Neural progenitor cell (in vitro differentiated cells): Measurements from ENCODE around the gene PKN1. TPM values are rescaled to one million over a fixed set of nuclear protein-coding genes. Genes with fewer than 3 reads are reported as not detected.

ENCODE experiments used
- DNase-seq: peaks from one replicate; pipeline ENCODE4 v3.0.0-alpha.2; 2016; ENCODE audit warnings: low spot score
- H2AFZ ChIP-seq: fragments of 200-600 bp; sonication (generic); replicated peaks from 2 replicates; pipeline ENCODE4 v1.6.1; 2016; ENCODE audit warnings: antibody characterized with exemption
- H3F3A ChIP-seq: fragments of 200-600 bp; sonication (generic); 2 replicates; pipeline ENCODE4 v1.6.1; 2016; ENCODE audit warnings: antibody characterized with exemption, low read depth
- H3K27ac ChIP-seq: fragments of 200-600 bp; sonication (generic); 2 replicates; pipeline ENCODE4 v1.5.1; 2016; ENCODE audit warnings: mild to moderate bottlenecking
- H3K27me3 ChIP-seq: fragments of 200-600 bp; sonication (generic); 2 replicates; pipeline ENCODE4 v1.6.1; 2016; ENCODE audit warnings: mild to moderate bottlenecking, moderate library complexity
- H3K36me3 ChIP-seq: fragments of 200-600 bp; sonication (generic); 2 replicates; pipeline ENCODE4 v1.5.1; 2016
- H3K4me1 ChIP-seq: fragments of 200-600 bp; sonication (generic); 2 replicates; pipeline ENCODE4 v1.6.1; 2016; ENCODE audit warnings: mixed run types
- H3K4me2 ChIP-seq: fragments of 200-600 bp; sonication (generic); 2 replicates; pipeline ENCODE4 v1.6.1; 2016
- H3K4me3 ChIP-seq: fragments of 200-600 bp; sonication (generic); 2 replicates; pipeline ENCODE4 v1.5.1; 2016
- H3K79me2 ChIP-seq: fragments of 200-600 bp; sonication (generic); 2 replicates; pipeline ENCODE4 v1.6.1; 2016; ENCODE audit warnings: low read depth
- H3K9ac ChIP-seq: fragments of 200-600 bp; sonication (generic); 2 replicates; pipeline ENCODE4 v1.6.1; 2016
- H3K9me3 ChIP-seq: fragments of 200-600 bp; sonication (generic); 2 replicates; pipeline ENCODE4 v1.5.1; 2016; ENCODE audit warnings: low read depth
- H4K20me1 ChIP-seq: fragments of 200-600 bp; sonication (generic); 2 replicates; pipeline ENCODE4 v1.6.1; 2016; ENCODE audit warnings: low read depth
- H3K27ac Mint-ChIP-seq: 3 replicates; pipeline ENCODE4 v1.8.0; 2021; ENCODE audit warnings: mixed read lengths
- H3K27me3 Mint-ChIP-seq: 2 replicates; pipeline ENCODE4 v1.8.0; 2022; ENCODE audit warnings: low read depth, mild to moderate bottlenecking, inconsistent platforms, moderate library complexity, mixed read lengths; ENCODE audit not compliant: insufficient read depth
- H3K36me3 Mint-ChIP-seq: 3 replicates; pipeline ENCODE4 v1.8.0; 2021; ENCODE audit warnings: mixed read lengths
- H3K4me1 Mint-ChIP-seq: 3 replicates; pipeline ENCODE4 v1.8.0; 2021; ENCODE audit warnings: mixed read lengths
- H3K4me3 Mint-ChIP-seq: 3 replicates; pipeline ENCODE4 v1.8.0; 2021; ENCODE audit warnings: mild to moderate bottlenecking, moderate library complexity, mixed read lengths
- H3K9me3 Mint-ChIP-seq: 3 replicates; pipeline ENCODE4 v1.8.0; 2020; ENCODE audit warnings: mixed read lengths
- EZH2 ChIP-seq: fragments of 200-600 bp; sonication (generic); IDR thresholded peaks from 2 replicates; pipeline ENCODE4 v1.6.1; 2017; ENCODE audit warnings: antibody characterized with exemption, mild to moderate bottlenecking, moderate library complexity
- EZH2phosphoT487 ChIP-seq: fragments of 200-600 bp; sonication (generic); IDR thresholded peaks from 2 replicates; pipeline ENCODE4 v1.6.1; 2017; ENCODE audit warnings: antibody characterized with exemption
- total RNA-seq: library from RNA; depleted of rRNA; stranded (reverse); fragments of >200 nt; gene quantifications from 2 replicates; pipeline ENCODE4 v1.2.3, GENCODE V29; 2015; ENCODE audit warnings: low replicate concordance
- TF ChIP-seq, protein P1 (sequence below): fragments of 200-600 bp; sonication (generic); IDR thresholded peaks from 2 replicates; pipeline ENCODE4 v1.5.1; 2017; ENCODE audit warnings: antibody characterized with exemption, mild to moderate bottlenecking

PKN1 gene
- total RNA-seq, 1 donor from 2014 or later: 29.0 TPM

DNA sequence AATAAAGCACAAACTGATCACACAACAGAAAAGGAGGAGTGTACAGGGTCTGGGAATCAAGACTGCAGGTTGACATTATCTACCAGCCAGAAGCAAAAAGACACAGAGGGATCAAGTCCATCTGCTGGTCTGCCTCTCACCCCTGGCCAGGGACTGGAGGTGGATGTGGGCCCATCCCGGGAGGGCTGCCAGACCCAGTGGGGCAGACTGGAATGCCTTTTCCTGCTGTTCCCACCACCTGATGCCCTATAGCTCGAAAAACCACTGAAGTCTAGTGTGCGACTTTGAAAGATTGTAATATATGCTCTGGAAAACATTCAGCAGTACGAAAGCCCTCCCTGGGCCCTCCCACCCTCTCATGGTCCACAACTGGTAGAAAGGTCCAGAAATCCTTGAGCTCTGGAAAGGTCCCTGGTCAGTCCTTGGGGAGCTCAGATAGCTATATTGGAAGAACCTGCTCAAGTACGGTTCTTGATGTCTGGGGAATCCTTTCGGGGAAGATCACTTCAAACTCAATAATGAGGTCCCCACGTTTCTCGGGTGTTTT is 82.5 kb downstream of the PKN1 start:
- peaks cover 26% of the 10 kb centered on the region for H3K36me3 Mint-ChIP-seq
- no peak overlapping the region for H3K27ac Mint-ChIP-seq
- Histone ChIP-seq H3K4me1 (peaks cover 5% of the 10 kb centered on the region), H3K9me3 (no peaks in the 10 kb centered on the region), H4K20me1 (peaks cover 35% of the 10 kb centered on the region), H3K4me2 (peak overlapping the region; percentile 99), H3K36me3 (no peaks in the 10 kb centered on the region), H3K79me2 (peaks cover 36% of the 10 kb centered on the region), H3K4me3 (peak overlapping the region; percentile 99), H3K9ac (no peak overlapping the region), H2AFZ (no peak overlapping the region), H3K27me3 (no peaks in the 10 kb centered on the region), H3F3A (peaks cover 47% of the 10 kb centered on the region), H3K27ac (no peak overlapping the region)
- H3K4me3 Mint-ChIP-seq: peak overlapping the region; percentile 90
- H3K27me3 Mint-ChIP-seq: peaks cover 10% of the 10 kb centered on the region
- H3K9me3 Mint-ChIP-seq: no peaks in the 10 kb centered on the region
- no peak for DNase-seq
- H3K4me1 Mint-ChIP-seq: peaks cover 45% of the 10 kb centered on the region
- TF ChIP-seq EZH2: no peak
- no peak for TF ChIP-seq EZH2phosphoT487
- TF ChIP-seq, protein P1, sequence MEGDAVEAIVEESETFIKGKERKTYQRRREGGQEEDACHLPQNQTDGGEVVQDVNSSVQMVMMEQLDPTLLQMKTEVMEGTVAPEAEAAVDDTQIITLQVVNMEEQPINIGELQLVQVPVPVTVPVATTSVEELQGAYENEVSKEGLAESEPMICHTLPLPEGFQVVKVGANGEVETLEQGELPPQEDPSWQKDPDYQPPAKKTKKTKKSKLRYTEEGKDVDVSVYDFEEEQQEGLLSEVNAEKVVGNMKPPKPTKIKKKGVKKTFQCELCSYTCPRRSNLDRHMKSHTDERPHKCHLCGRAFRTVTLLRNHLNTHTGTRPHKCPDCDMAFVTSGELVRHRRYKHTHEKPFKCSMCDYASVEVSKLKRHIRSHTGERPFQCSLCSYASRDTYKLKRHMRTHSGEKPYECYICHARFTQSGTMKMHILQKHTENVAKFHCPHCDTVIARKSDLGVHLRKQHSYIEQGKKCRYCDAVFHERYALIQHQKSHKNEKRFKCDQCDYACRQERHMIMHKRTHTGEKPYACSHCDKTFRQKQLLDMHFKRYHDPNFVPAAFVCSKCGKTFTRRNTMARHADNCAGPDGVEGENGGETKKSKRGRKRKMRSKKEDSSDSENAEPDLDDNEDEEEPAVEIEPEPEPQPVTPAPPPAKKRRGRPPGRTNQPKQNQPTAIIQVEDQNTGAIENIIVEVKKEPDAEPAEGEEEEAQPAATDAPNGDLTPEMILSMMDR: no peak

DNA sequence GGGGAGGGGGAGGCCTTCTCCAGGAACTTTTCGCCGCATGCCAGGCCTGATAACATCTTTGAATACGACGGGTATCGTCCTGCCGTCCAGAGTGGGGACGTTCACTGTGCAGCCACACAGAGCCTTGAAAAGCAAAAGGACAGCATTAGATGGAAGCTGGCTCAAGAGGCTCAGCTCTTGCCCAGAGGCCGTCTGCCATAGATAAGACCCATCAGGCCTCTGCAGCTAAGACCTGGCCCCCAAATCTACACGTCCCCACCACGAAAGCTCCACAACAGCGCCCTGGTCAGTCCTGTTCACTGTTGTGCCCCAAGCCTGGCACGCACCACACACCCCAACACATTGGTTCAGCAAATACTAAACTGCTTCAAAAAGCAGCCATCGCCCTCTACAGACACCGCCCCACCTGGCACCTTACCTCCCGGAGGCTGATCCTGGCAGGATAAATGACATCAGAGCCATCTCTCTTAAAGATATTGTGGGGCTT is 83.0 kb downstream of the PKN1 start:
- Histone ChIP-seq H3K9me3 (no peaks in the 10 kb centered on the region), H3K27me3 (no peaks in the 10 kb centered on the region), H3K79me2 (peaks cover 36% of the 10 kb centered on the region), H3K4me2 (peak overlapping the region; percentile 99), H3K4me1 (peaks cover 5% of the 10 kb centered on the region), H4K20me1 (peaks cover 35% of the 10 kb centered on the region), H3K36me3 (no peaks in the 10 kb centered on the region), H3K9ac (peak overlapping the region; percentile 33), H2AFZ (no peak overlapping the region), H3K4me3 (peak overlapping the region; percentile 99), H3K27ac (no peak overlapping the region), H3F3A (peaks cover 47% of the 10 kb centered on the region)
- Mint-ChIP-seq H3K4me3 (peak overlapping the region; percentile 90), H3K9me3 (no peaks in the 10 kb centered on the region), H3K4me1 (peaks cover 42% of the 10 kb centered on the region), H3K27me3 (peaks cover 10% of the 10 kb centered on the region), H3K36me3 (peaks cover 26% of the 10 kb centered on the region), H3K27ac (no peak overlapping the region)
- TF ChIP-seq, protein P1: no peak
- TF ChIP-seq EZH2phosphoT487 (no peak), EZH2 (no peak)
- DNase-seq: no peak

DNA sequence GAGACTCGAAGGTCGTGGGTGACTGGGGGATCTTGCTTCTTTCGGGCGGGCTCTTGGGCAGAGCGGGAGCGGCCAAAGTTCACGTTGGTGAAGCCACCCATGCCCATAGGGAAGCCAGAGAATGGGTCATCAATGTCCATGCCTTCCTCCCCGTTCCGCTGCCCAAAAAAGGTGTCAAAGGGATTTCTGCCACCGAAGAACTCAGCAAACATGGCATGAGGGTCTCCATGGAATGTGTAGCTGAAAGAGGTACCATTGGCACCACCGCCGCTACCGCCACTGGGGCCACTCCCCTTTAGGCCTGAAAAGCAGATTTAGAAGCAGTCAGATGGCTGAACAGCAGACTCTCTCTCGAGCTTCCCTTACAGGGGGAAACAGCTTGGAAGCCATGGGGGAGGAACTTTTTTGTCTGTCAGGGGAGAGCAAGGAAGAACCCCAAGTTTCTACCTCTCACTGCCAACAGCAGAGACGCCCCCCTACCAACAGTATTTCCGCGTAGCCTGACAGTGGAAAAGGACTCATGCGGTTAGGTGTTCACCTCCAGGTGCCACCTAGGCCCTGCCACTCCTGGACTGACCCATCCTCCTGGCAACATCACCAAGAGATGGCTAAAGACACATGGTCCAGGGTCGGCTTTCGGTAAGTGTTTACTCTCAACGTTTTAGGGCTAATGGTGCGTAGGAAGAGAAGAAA is 83.8 kb downstream of the PKN1 start:
- TF ChIP-seq EZH2phosphoT487 (no peak), EZH2 (no peak)
- TF ChIP-seq, protein P1: no peak
- no peak for DNase-seq
- Histone ChIP-seq H4K20me1 (peaks cover 35% of the 10 kb centered on the region), H3K27me3 (no peaks in the 10 kb centered on the region), H3K4me1 (peaks cover 5% of the 10 kb centered on the region), H3K9ac (peak overlapping the region; percentile 91), H2AFZ (no peak overlapping the region), H3K4me3 (peak overlapping the region; percentile 99), H3K36me3 (no peaks in the 10 kb centered on the region), H3K4me2 (peak overlapping the region; percentile 99), H3F3A (peaks cover 47% of the 10 kb centered on the region), H3K79me2 (peaks cover 36% of the 10 kb centered on the region), H3K27ac (no peak overlapping the region), H3K9me3 (no peaks in the 10 kb centered on the region)
- Mint-ChIP-seq H3K27ac (no peak overlapping the region), H3K36me3 (peaks cover 26% of the 10 kb centered on the region), H3K4me1 (peaks cover 39% of the 10 kb centered on the region), H3K9me3 (no peaks in the 10 kb centered on the region), H3K4me3 (peak overlapping the region; percentile 90), H3K27me3 (peaks cover 10% of the 10 kb centered on the region)
